PFSK-1 (cell line): ENCODE data around the gene AHI1.

Experiments used
- POLR2AphosphoS5 ChIP-seq: IDR thresholded peaks from 2 replicates; pipeline ENCODE4 v1.6.1; 2012; ENCODE audit warnings: low read depth, mild to moderate bottlenecking, control low read depth, low read length, moderate library complexity
- SIN3A ChIP-seq: IDR thresholded peaks from 2 replicates; pipeline ENCODE4 v1.6.1; 2012; ENCODE audit warnings: mild to moderate bottlenecking, low read length, moderate library complexity, borderline replicate concordance; ENCODE audit not compliant: insufficient read depth
- TAF1 ChIP-seq: IDR thresholded peaks from 2 replicates; pipeline ENCODE4 v1.6.1; 2012; ENCODE audit warnings: low read length, control low read depth, borderline replicate concordance; ENCODE audit not compliant: insufficient read depth

GRCh38 chr6:135306166-135306565, 191.4 kb downstream of the AHI1 start:
- TF ChIP-seq SIN3A (no peak), POLR2AphosphoS5 (no peak), TAF1 (no peak)
